Measurements from ENCODE around the gene AKT3. TPM values are rescaled to one million over a fixed set of nuclear protein-coding genes. Genes with fewer than 3 reads are reported as not detected.

AKT3 gene
- polyA plus RNA-seq, 3 donors, result 0.81 to 1.7 (median 1.4) TPM

GRCh38 chr1:243514927-243515326 is 335.1 kb downstream of the AKT3 start:
- Histone ChIP-seq H2AFZ (ENCODE audit: insufficient read depth, low read depth, low read length, poor library complexity, severe bottlenecking) (no peak overlapping the region), H3K27ac (ENCODE audit: low read depth in 1 of 2, low read length in 2 of 2) (no peak overlapping the region), H3K36me3 (replicated peaks in 1 of 2; ENCODE audit: control insufficient read depth in 1 of 2, insufficient read depth in 2 of 2, low read length in 2 of 2) (peaks cover 0 to 18% of the 10 kb centered on the region in 2 donors), H3K79me2 (ENCODE audit: insufficient read depth, low read length) (no peaks in the 10 kb centered on the region), H3K4me3 (replicated peaks in 1 of 3; ENCODE audit: low read depth in 2 of 3, low read length in 3 of 3) (no peak overlapping the region), H3K9ac (ENCODE audit: insufficient read depth, low read length, poor library complexity, severe bottlenecking) (no peak overlapping the region), H3K4me2 (replicated peaks; ENCODE audit: extremely low read depth, low read length, poor library complexity, severe bottlenecking) (no peak overlapping the region), H3K4me1 (ENCODE audit: control insufficient read depth in 1 of 2, insufficient read depth in 2 of 2, low read length in 2 of 2) (no peaks in the 10 kb centered on the region), H3K27me3 (ENCODE audit: control insufficient read depth in 2 of 2, insufficient read depth in 2 of 2, low read length in 2 of 2) (no peaks in the 10 kb centered on the region), H3K9me3 (replicated peaks in 1 of 2; ENCODE audit: control insufficient read depth in 1 of 2, insufficient read depth in 1 of 2, low read length in 2 of 2) (peaks cover 0 to 5% of the 10 kb centered on the region in 2 donors), H4K20me1 (ENCODE audit: insufficient read depth, low read length) (no peaks in the 10 kb centered on the region)
- no peak for DNase-seq
- H3K27ac Mint-ChIP-seq, result no peak overlapping the region
- intact Hi-C loops (cut with micrococcal nuclease), result no loop called here
- TF ChIP-seq CTCF (IDR thresholded peaks at IDR 0.05), result no peak
- no CpG with 5 or more reads among the region's 1 CpG for WGBS (ENCODE audit: insufficient coverage)
- no peak overlapping the region for H3K4me3 Mint-ChIP-seq
- H3K4me1 Mint-ChIP-seq, result peaks cover 2% of the 10 kb centered on the region
- peaks cover 22 to 23% of the 10 kb centered on the region in 2 donors for H3K36me3 Mint-ChIP-seq
- peaks cover 0 to 2% (median 0%) of the 10 kb centered on the region in 3 donors for H3K27me3 Mint-ChIP-seq (ENCODE audit: low read depth in 3 of 3)
- peaks cover 0 to 7% (median 3%) of the 10 kb centered on the region in 7 donors for H3K9me3 Mint-ChIP-seq

DNA sequence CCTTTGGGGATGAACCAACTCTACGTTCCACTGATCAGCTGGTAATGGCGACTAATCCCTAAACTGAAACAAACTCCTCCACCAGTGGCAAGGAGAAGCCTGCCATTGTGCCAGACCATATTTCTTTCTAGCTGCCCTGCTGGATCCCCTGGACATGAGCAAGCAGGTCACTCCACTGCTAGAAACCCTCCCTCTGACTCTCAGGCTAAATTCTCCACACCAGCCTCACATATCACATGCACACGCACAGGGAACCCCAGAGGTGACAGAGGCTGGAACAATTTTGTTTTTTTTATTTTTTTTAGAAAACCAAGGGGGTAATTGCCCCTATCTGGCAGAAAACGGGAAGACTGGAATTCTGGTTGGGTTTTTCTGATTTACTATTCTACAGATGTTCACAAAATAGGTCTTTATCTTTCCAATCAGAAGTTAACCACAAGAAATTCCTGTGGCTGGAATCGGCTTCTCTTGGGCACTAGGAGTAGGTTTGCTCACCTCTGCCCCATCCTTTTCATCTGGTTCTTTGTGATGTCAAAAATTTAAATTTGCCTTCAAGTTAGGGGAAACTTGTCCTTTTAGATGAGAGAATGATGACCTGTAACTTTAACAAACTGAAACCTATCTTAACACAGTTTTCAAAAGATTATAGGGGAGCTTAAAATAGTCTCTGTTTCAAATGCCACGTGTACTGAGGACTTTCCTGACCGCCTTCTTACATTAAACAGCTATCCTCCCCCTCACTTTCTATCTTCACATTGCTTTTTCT is 336.1 kb downstream of the AKT3 start:
- H4K20me1 ChIP-seq (ENCODE audit: insufficient read depth, low read length), result no peaks in the 10 kb centered on the region
- H3K27ac ChIP-seq (ENCODE audit: low read depth in 1 of 2, low read length in 2 of 2), result no peak overlapping the region
- peaks cover 0 to under 1% of the 10 kb centered on the region in 2 donors for H3K4me1 ChIP-seq (ENCODE audit: control insufficient read depth in 1 of 2, insufficient read depth in 2 of 2, low read length in 2 of 2)
- H3K4me2 ChIP-seq (replicated peaks; ENCODE audit: extremely low read depth, low read length, poor library complexity, severe bottlenecking), result no peak overlapping the region
- H3K79me2 ChIP-seq (ENCODE audit: insufficient read depth, low read length), result no peaks in the 10 kb centered on the region
- 100% methylated on average over 2 of the region's 7 CpGs for WGBS (ENCODE audit: insufficient coverage)
- peaks cover 0 to 18% of the 10 kb centered on the region in 2 donors for H3K36me3 ChIP-seq (replicated peaks in 1 of 2; ENCODE audit: control insufficient read depth in 1 of 2, insufficient read depth in 2 of 2, low read length in 2 of 2)
- no peak for DNase-seq
- H3K27me3 Mint-ChIP-seq (ENCODE audit: low read depth in 3 of 3), result peaks cover 0 to 2% (median 0%) of the 10 kb centered on the region in 3 donors
- H3K9me3 Mint-ChIP-seq, result peaks cover 0 to 7% (median 3%) of the 10 kb centered on the region in 7 donors
- H3K4me3 ChIP-seq (replicated peaks in 1 of 3; ENCODE audit: low read depth in 2 of 3, low read length in 3 of 3), result no peak overlapping the region
- peaks cover 0 to 5% of the 10 kb centered on the region in 2 donors for H3K9me3 ChIP-seq (replicated peaks in 1 of 2; ENCODE audit: control insufficient read depth in 1 of 2, insufficient read depth in 1 of 2, low read length in 2 of 2)
- no peak overlapping the region for H2AFZ ChIP-seq (ENCODE audit: insufficient read depth, low read depth, low read length, poor library complexity, severe bottlenecking)
- peaks cover 5% of the 10 kb centered on the region for H3K4me1 Mint-ChIP-seq
- no peaks in the 10 kb centered on the region for H3K27me3 ChIP-seq (ENCODE audit: control insufficient read depth in 2 of 2, insufficient read depth in 2 of 2, low read length in 2 of 2)
- H3K4me3 Mint-ChIP-seq, result no peak overlapping the region
- peaks cover 22 to 26% of the 10 kb centered on the region in 2 donors for H3K36me3 Mint-ChIP-seq
- intact Hi-C loops (cut with micrococcal nuclease), result no loop called here
- H3K27ac Mint-ChIP-seq, result no peak overlapping the region
- TF ChIP-seq CTCF (IDR thresholded peaks at IDR 0.05), result no peak
- no peak overlapping the region for H3K9ac ChIP-seq (ENCODE audit: insufficient read depth, low read length, poor library complexity, severe bottlenecking)

All from CD14-positive monocyte (primary cell).